GM23338 (cell line): ENCODE results near the gene UBE2G2.

Source experiments
- EZH2 ChIP-seq: fragments of 200-600 bp; sonication (generic); IDR thresholded peaks from one replicate; pipeline ENCODE4 v1.8.0; 2017; ENCODE audit warnings: antibody characterized with exemption, mild to moderate bottlenecking, low read depth; ENCODE audit not compliant: unreplicated experiment
- EZH2phosphoT487 ChIP-seq: fragments of 200-600 bp; sonication (generic); IDR thresholded peaks from one replicate; pipeline ENCODE4 v1.8.1; 2018; ENCODE audit warnings: antibody characterized with exemption; ENCODE audit not compliant: unreplicated experiment
- POLR2AphosphoS5 ChIP-seq: IDR thresholded peaks from 2 replicates; pipeline ENCODE4 v1.6.1; 2016; ENCODE audit warnings: antibody characterized with exemption, low read depth
- TF ChIP-seq, protein P1 (sequence below), 2 experiments: fragments of 200-600 bp in 1 of 2; sonication (generic) in 1 of 2; conservative IDR thresholded peaks; 2 replicates each; pipeline versions ENCODE4 v1.5.1 to v1.6.1; 2016 to 2017; ENCODE audit warnings: antibody characterized with exemption in 2 of 2, low read depth in 2 of 2, mild to moderate bottlenecking in 2 of 2, moderate library complexity in 1 of 2

DNA sequence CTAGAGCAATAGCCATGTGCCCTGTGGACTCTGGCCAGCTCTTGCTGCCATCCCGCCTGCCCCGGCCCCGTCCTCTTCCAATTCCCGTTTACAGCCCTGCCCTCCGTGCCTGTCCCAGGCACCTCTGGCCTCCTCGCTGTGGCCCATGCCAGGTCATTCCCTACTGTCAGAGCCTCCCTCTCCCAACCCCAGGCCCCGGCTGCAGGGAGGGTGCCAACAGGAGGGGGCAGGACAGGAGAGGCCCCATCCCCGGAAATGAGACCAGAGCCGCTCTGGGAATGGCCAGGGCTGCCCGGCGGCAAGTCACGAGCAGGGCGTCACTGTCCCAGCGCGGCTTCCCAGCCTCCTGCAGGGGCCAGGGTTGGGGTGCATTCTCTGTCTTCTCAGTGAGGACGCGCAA, 66.8 kb downstream of the UBE2G2 start:
- TF ChIP-seq, protein P1, sequence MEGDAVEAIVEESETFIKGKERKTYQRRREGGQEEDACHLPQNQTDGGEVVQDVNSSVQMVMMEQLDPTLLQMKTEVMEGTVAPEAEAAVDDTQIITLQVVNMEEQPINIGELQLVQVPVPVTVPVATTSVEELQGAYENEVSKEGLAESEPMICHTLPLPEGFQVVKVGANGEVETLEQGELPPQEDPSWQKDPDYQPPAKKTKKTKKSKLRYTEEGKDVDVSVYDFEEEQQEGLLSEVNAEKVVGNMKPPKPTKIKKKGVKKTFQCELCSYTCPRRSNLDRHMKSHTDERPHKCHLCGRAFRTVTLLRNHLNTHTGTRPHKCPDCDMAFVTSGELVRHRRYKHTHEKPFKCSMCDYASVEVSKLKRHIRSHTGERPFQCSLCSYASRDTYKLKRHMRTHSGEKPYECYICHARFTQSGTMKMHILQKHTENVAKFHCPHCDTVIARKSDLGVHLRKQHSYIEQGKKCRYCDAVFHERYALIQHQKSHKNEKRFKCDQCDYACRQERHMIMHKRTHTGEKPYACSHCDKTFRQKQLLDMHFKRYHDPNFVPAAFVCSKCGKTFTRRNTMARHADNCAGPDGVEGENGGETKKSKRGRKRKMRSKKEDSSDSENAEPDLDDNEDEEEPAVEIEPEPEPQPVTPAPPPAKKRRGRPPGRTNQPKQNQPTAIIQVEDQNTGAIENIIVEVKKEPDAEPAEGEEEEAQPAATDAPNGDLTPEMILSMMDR (conservative IDR thresholded peaks at IDR 0.05; ENCODE audit: low read depth in 2 of 2), result no peak
- no peak for TF ChIP-seq EZH2
- no peak for TF ChIP-seq POLR2AphosphoS5
- no peak for TF ChIP-seq EZH2phosphoT487
